SK-N-SH (cell line): ENCODE data around the gene TAB2.

ENCODE experiments used
- CTCF ChIP-seq: fragments of 200-600 bp; sonication (generic); IDR thresholded peaks from 2 replicates; pipeline ENCODE4 v1.6.1; 2017; ENCODE audit warnings: antibody characterized with exemption, mild to moderate bottlenecking, moderate library complexity
- EP300 ChIP-seq, 2 experiments: IDR thresholded peaks; 2 replicates each; pipeline versions ENCODE4 v1.4.0 to v1.6.1; 2012; ENCODE audit warnings: borderline replicate concordance in 1 of 2, low read depth in 1 of 2, low read length in 1 of 2
- EZH2phosphoT487 ChIP-seq: fragments of 200-600 bp; sonication (generic); IDR thresholded peaks from 2 replicates; pipeline ENCODE4 v1.6.1; 2017; ENCODE audit warnings: low read depth, mixed run types, mild to moderate bottlenecking, antibody characterized with exemption, moderate library complexity, borderline replicate concordance
- GATA2 ChIP-seq: sonication (generic); formaldehyde crosslinking; IDR thresholded peaks from 2 replicates; pipeline ENCODE4 v1.5.0; 2020; ENCODE audit warnings: mild to moderate bottlenecking, missing genetic modification reagents
- SMC3 ChIP-seq: IDR thresholded peaks from 2 replicates; pipeline ENCODE4 v1.6.1; 2012; ENCODE audit warnings: low read depth, low read length, improper control_type of control experiment

GRCh38 chr6:149289192-149289781, 28.2 kb upstream of the TAB2 start:
- no peak for TF ChIP-seq EZH2phosphoT487
- TF ChIP-seq CTCF: no peak
- TF ChIP-seq SMC3: no peak
- TF ChIP-seq EP300 (IDR thresholded peaks at IDR 0.05; ENCODE audit: borderline replicate concordance in 1 of 2, low read depth in 1 of 2, low read length in 1 of 2): no peak
- no peak for TF ChIP-seq GATA2
